Uterus (tissue), 2 donors: ENCODE measurements around the gene GPR55.

Source experiments
- CTCF ChIP-seq, 4 experiments: fragments of 200-600 bp in 2 of 4; fragments of 450-650 bp in 2 of 4; sonication (generic) in 2 of 4; IDR thresholded peaks; one replicate each; pipeline ENCODE4 v1.5.1; 2016 to 2019; ENCODE audit warnings: antibody characterized with exemption in 4 of 4, mild to moderate bottlenecking in 2 of 4, moderate library complexity in 1 of 4
- POLR2A ChIP-seq, 2 donors: fragments of 450-650 bp; IDR thresholded peaks; one replicate each; pipeline ENCODE4 v1.6.1; 2016; ENCODE audit warnings: antibody characterized with exemption in 2 of 2, mild to moderate bottlenecking in 1 of 2, moderate library complexity in 1 of 2

GRCh38 chr2:230874456-230874855, 50.6 kb downstream of the GPR55 start:
- TF ChIP-seq CTCF (IDR thresholded peaks at IDR 0.05) (no peak), POLR2A (IDR thresholded peaks at IDR 0.05) (no peak)
